HG03520 (cell line): ENCODE results near the gene RLIM.
"Not testable (repeated sequence)": the region's sequence is repeated elsewhere in the genome, so short reads cannot be mapped to it uniquely, and the experiment has no call there.

Source experiments
- ATAC-seq: cut with Tn5 transposase; IDR thresholded peaks from one replicate; pipeline ENCODE4 v1.9.1; 2021; ENCODE audit warnings: mild to moderate bottlenecking, moderate library complexity; ENCODE audit not compliant: unreplicated experiment

The RLIM gene, protein sequence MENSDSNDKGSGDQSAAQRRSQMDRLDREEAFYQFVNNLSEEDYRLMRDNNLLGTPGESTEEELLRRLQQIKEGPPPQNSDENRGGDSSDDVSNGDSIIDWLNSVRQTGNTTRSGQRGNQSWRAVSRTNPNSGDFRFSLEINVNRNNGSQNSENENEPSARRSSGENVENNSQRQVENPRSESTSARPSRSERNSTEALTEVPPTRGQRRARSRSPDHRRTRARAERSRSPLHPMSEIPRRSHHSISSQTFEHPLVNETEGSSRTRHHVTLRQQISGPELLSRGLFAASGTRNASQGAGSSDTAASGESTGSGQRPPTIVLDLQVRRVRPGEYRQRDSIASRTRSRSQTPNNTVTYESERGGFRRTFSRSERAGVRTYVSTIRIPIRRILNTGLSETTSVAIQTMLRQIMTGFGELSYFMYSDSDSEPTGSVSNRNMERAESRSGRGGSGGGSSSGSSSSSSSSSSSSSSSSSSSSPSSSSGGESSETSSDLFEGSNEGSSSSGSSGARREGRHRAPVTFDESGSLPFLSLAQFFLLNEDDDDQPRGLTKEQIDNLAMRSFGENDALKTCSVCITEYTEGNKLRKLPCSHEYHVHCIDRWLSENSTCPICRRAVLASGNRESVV

DNA sequence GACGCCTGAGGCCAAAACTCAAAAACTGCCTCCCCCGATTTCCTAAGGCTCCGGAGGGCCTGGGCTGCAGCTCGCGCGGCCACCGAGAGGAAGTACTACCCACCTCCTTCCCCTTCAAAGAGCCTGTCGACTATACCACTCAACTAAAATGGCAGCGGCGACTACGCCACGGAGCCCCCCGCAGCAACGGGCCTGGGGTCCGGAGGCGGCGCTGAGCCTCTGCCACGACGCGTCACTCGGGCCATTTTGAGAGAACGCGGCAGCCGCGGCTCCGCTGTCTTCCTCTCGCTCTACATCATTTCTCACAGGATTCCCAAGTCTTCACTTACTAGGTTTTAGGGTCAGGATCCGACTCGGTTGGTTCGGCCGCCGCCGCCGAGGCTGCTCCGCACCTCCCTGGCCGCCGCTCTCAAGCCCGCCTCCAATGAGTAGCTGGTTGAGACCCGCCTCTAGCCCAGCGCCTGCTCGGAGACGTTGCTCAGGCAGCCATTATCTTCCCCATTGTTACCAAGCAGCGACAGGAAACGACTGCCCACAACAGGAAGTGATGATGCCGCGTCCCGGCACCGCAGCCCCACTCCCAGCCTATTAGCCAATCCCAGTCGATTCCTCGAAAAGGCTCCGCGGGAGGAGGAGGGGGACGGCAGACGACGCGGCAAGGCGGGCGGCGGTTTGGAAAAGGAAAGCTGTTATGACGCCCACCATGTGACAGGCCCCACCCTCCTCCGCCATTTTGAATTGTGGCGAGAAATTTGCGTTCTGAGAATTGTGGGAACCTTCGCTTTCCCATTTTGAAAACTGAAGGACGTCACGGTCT lies at the start of gene RLIM:
TSS of gene RLIM (minus strand) at position 532 of the 817 bp plus-strand sequence. CDS start 18,647 bp downstream, outside the sequence.
- peak; percentile 91 for ATAC-seq

DNA sequence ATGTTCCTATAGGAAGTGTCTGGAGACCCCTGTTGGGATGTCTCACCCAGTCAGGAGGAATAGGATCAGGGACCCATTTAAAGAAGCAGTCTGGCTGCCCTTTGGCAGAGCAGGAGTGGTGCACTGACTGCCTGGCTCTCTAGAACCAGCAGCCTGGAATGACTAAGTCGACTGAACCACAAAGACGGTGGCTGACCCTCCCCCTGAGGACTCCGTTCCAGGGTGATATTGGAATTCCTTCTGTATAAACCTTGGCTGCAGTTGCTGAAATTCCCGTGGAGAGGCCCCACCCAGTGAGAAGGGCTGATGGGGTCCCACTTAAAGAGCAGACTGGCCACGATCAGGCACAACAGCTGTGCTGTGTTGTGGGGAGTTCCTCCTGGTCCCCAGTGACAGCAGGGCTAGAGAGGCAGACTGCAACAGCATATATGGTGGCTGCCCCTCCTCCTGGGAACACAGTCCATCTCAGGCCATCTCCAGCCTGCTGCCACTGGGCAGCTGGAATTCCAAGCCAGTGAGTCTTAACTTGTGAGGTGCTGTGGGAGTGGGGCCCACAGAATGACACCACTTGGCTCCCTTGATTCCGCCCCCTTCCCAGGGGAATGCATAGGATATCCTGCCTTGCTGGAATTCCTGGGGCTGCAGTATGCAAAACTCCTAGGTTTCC lies 41.8 kb upstream of the RLIM start:
- no peak for ATAC-seq

DNA sequence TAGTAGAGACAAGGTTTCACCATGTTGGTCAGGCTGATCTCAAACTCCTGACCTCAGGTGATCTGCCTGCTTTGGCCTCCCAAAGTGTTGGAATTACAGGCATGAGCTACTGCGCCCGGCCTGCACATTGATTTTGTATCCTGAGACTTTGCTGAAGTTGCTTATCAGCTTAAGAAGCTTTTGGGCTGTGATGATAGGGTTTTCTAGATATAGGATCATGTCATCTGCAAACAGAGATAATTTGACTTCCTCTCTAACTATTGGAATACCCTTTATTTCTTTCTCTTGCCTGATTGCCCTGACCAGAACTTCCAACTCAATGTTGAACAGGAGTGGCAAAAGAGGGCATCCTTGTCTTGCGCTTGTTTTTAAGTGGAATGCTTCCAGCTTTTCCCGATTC lies 40.5 kb upstream of the RLIM start:
- not testable (repeated sequence) for ATAC-seq

DNA sequence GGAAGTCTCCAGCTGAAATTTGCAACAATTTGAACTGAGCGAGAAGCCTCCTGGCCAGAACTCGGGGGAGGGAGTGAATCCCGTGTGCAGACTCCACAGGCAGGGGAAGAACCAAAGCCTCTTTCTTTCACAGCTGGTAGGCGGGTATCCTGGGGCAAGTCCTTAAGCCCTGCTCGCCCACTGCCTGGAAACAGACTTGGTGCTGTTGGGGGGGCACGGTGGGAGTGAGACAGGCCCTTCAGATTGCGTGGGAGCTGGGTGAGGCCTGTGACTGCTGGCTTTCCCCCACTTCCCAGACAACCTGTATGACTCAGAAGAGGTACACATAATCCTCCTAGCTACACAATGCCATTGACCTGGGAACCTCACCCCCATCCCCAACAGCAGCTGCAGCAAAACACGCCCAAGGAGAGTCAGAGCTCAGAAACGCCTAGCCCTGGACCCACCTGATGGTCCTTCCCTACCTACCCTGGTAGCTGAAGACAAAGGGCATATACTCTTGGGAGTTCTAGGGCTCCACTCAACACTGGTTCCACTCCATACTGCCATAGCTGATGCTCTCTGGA lies 22.4 kb upstream of the RLIM start:
- ATAC-seq, result no peak

DNA sequence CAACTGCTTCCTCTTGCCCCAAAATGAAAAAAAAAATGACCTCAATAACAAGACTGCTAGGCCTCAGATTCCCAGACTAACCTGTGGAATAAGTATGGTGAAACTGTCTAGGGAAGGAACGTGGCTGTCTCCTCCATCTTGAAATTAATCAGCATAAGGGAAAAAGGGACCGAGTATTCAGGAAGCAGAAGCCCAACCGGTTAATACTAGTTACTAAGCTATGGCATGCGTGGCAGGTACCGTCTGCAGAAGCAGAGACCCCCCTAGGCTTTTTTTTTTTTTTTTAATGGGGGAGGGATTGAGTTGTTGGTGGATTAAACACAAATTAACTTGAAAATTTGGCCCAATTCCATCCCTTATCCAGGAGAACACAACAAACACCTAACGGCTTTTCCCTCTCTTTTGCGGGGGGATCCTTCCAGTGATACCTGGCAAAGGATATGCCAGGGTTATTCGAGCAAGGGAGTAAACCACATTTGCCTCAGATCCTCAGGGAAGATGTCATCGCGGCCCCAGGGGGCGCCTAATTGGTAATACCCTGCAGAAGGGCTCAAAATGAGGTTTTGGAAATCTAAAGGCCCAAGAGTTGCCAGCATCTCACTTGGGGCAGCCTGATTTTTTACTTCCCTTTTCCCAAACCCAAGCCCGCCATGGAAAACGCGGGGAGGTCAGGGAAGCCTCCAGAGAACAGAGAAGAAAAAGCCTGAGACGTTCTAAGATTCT lies 893 bp downstream of the RLIM start:
- no peak for ATAC-seq

DNA sequence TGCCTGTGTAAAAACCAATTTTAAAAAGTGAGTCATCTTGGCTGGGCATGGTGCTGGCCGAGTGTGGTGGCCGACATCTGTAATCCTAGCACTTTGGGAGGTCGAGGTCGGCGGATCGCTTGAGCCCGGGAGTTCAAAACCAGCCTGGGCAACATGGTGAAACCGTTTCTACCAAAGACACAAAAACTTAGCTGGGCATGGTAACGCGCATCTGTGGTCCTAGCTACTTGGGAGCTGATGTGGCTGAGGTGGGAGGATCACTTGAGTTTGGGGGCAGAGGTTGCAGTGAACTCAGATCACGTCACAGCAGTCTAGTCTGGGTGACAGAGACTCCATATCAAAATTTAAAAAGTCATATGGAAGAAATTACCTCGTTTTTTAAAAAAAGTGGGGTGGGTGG lies 7.6 kb downstream of the RLIM start:
- ATAC-seq, result no peak

DNA sequence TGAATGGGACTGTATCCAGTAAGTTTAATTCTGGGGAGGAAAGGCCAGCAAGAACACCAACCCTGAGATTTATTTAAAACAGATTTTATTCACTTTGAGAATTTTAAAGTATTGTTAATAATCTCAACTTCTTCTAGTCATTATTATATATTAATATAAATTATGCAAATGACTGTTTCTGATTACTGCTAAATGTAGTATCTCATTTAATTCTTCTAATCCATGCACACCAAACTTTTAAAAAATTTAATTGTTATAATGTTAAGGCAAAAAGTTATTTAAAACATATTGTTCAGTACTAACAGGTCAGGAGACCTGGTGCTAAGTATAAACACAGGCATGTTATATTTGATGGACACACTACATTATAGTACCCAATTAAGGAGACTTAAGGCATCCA lies 8.1 kb downstream of the RLIM start:
- ATAC-seq, result no peak

DNA sequence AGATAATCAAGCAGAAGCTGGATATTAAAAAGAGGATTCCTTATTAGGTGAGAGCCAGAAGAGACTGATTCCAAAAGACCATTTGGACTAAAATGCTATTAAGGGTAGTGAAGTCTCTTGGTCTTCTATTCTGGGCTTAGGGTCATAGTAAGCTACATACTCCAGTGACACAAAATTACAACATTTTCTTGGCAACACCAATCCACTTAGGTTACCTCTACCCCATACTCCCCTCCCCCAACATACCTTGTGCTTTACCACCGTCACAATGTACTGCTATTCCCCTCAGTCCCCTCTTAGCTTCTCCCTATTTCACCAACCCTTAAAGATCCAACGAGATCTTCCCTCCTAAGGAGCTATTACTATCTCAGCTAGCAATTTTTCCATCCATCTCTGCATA lies 11.4 kb downstream of the RLIM start:
- ATAC-seq, result no peak

DNA sequence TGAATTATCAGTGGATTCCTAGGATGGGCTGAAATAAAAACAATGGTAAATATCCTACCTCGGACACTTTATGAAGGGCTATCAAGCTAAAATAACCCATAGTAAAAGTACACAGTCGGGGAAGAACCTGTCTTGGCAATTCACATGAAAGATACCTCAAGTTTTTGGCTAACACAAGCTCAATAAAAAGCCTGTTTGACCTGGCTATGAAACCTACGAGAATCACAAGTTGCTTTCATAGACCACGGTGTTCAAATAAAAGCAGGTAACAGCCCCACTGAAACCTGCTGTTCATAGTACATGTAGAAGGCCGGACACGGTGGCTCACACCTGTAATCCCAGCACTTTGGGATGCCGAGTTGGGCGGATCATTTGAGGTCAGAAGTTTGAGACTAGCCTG lies 12.3 kb downstream of the RLIM start:
- ATAC-seq, result no peak

DNA sequence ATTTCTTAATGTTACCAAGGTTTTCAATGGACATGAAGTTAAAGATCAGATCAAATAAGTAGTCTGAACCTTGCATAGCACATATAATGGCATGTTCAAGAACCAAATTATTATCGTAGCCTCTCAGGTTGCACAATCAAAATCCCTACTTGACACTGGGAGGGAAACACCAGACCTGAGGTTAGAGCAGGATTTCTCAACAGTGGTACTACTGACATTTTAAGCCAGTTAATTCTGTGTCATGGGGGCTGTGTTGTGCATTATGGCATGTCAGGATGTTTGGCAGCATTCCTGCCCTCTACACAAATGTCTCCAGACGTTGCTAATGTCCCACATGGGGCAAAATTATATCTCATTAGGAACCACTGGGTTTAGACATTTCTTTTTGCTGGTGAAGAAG lies 20.8 kb downstream of the RLIM start:
- no peak for ATAC-seq

DNA sequence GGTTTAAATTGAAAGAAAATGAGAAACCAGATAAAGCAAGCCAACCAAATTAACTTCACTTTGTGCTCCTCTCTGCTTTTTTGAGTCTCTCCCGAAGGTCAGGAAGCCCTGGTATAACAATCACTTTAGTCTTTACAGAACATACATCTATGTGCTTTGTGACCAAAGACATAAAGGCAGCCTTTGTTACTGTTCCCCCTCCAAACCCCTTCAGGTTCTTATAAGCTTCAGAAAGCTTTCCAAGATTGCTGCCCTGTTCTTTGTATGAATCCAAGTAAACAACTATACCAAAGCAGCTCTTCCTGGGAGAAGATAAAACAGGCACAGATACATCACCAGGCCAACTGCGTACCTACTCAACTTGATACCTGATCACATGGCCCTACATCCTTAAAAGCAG lies 28.7 kb downstream of the RLIM start:
- ATAC-seq, result no peak

DNA sequence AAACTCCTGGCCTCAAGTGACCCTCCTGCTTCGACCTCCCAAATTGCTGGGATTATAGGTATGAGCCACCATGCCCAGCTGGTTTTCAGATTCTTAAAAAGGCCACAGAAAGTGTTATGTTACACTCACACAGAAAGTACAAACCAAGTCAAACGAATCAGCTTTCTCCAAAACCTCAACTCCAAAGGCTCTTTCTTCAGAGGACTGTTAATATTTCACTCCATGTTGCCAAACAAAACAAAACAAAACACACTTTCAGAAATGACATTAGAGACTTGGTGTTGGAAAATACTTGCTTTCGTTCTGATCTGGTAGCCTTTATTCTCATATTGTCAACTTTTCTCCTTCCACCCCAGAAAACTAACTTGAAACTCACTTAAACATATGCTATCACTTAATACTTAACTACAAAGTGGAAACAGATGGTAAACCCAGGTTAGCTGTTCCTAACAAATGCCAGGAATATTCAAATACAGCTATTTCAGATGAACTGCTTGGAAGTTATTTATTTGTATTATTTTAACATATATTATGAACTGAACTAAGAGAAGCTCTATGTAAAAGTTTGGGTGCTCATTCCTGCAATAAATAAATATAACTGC lies 34.7 kb downstream of the RLIM start:
- ATAC-seq, result no peak

DNA sequence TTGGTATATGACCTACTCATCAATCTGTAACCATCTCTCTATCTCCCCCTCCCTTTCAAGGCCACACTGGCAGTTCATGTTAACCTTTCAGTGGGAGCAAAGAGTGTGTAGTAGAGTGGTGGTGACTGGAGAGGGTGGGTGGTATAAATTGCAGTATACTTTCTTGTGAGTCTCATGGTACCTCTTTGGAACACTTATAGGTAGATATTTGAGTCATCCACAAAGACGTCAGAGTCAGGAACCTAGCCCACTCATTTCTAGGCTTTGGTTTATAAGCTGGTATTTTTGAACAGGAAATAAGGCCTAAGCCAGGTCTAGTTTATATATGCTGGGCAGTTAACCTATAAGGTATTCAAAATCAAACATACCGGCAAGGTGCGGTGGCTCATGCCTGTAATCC lies 36.3 kb downstream of the RLIM start:
- ATAC-seq, result no peak

DNA sequence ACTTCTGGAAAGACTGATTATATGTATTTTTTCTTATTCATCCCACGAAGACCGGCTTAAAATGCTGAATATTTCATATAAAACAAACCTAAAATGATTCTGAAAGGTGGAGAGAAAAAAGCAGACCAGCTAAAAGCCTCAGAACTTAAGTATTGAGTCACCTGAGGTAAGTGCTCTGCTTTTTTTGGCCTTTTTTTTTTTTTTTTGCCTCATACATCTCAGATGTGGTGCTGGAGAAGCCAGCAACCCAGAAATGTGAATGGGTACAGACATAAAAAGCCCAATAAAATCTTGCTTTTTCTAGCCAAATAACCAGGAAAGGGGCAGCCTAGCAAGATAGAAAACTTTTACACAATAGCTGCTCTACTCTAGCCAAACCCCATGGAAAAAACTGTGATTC lies 57.0 kb downstream of the RLIM start:
- ATAC-seq, result no peak

DNA sequence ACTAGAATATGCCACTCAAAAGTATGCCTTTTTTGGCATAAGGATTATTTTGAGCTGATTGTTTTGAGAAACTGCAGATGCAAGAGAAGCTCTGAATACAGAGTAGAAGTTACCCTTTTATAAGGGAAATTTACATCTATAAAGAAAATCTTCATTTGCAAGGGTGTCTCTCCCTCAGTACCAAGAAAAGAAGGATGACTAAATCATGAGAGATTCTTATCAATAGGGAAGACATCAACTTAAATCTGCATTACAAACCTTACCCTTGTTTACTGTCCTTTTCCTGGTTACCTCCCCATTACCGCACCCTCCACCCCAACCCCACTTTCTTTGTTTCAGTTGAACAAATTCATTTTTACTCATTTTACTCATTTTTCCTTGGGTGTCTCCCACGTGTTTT lies 62.5 kb downstream of the RLIM start:
- no peak for ATAC-seq

DNA sequence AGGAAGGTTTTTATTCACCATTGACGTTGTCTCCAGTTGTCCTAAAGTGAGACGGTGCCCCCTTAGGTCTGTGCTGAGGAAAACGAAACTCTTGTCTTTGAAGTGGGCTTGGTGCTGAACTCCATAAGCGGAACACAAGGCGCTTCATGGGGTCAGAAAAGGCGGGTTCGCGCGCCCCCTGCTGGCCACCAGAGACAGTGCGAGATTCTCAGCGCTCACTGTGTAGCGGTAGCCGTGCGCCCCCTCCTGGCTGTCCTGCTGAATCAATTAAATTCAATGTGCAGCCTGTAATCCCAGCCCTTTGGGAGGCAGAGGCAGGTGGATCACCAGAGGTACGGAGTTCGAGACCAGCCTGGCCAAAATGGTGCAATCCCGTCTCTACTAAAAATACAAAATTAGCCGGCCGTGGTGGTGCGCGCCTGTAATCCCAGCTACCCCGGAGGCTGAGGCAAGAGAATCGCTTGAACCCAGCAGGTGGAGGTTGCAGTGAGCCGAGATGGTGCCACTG lies 64.1 kb downstream of the RLIM start:
- ATAC-seq, result peak; percentile 86

DNA sequence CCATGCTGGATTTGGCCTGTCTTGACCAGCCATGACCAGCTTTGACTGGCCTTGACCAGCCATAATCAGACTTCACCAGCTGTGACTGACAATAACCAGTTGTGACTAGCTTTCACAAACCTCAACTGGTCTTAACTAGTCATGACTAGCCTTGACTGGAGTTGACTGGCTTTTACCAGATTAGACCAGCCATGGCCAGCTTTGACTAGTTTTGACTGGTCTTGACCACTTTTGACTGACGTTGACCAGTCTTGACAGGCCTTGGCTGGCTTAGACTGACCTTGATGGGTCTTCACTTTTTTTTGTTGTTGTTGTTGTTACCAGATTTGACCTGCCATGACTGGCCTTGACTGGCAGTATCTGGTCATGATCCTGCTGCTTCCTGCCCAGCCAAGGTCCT lies 67.4 kb downstream of the RLIM start:
- ATAC-seq, result no peak

DNA sequence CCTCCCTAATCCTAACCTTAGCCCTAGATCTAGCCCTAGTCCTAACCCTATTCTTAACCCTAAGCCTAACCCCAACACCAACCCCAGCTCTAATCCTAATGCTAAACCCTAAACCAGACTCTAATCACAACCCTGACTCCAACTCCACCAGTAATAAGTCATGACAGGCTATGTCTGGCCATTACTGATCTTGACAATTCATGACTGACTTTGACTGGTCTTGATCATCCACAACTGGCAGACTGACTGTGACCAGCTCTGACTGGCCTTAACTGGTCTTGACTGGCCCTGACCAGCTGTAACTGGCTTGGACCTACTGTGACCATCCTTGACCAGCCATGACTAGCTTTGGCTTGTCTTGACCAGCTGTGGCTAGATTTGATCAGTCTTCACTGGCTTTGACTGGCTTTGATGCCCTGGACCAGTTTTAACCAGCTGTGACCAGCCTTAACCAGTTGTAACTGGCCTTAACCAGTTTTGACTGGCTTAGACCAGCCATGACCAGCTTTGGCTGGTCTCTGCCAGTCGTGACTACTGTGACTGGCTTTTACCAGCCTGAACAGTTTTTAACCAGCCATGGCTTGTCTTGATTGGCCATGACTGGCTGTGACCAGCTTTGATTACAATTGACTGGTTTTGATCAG lies 68.4 kb downstream of the RLIM start:
- no peak for ATAC-seq

DNA sequence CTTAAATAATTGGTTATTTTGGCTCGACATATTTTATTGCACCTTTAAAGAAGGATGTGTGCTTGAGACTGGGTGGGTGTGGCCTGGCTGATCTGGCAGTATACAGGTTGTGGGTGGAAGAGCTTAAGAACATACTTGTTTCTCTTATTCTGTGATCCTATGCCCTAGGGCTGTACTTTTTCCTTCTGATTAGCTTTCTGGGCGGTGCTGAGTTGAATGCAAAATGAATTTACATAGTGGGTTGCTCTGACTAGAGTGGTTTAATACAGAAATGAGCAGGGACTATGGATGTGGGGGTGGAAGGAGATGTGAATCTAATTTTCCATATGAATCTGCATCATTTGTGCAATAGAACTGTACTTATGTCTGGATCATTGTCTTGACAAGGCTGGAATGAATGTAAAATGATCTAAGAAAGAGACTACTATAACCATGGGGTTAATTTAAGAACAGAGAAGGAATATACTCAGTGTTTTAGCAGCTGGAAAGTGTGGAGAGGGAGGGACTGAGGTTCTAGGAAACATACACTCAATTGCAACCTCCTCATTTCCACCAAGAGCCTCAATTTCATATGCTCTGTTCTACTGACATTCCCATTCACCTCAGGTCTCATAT lies 73.7 kb downstream of the RLIM start:
- no peak for ATAC-seq
